Stimulated activated CD4-positive, alpha-beta T cell treated with anti-CD3 and anti-CD28 coated beads, Interleukin-1b, Interleukin-23, amount 100 ng/mL, for 48 hours (primary cell): Measurements from ENCODE around the gene CFL1.

Source experiments
- DNase-seq: peaks from one replicate; pipeline ENCODE4 v3.0.0-alpha.2; 2020

The CFL1 gene

GRCh38 chr11:65829459-65829858 lies 28.5 kb downstream of the CFL1 start:
- no peak for DNase-seq

- no peak for DNase-seq
These were observed 30.8 kb downstream of the CFL1 start for GRCh38 chr11:65826984-65827735.

- DNase-seq: no peak
These were observed 35.0 kb downstream of the CFL1 start for GRCh38 chr11:65822776-65823528.

- DNase-seq: no peak
These were observed 36.9 kb downstream of the CFL1 start for GRCh38 chr11:65821107-65821506.

GRCh38 chr11:65817835-65818680 lies 39.9 kb downstream of the CFL1 start:
- peak; percentile 90 for DNase-seq

GRCh38 chr11:65817312-65817834 lies 40.6 kb downstream of the CFL1 start:
- no peak for DNase-seq

GRCh38 chr11:65816696-65817095 lies 41.3 kb downstream of the CFL1 start:
- DNase-seq: no peak

- no peak for DNase-seq
These were observed 42.9 kb downstream of the CFL1 start for GRCh38 chr11:65814986-65815565.

GRCh38 chr11:65814131-65814985 lies 43.6 kb downstream of the CFL1 start:
- no peak for DNase-seq

- DNase-seq: no peak
These were observed 46.1 kb downstream of the CFL1 start for GRCh38 chr11:65811764-65812475.

GRCh38 chr11:65810046-65810868 lies 47.7 kb downstream of the CFL1 start:
- no peak for DNase-seq

GRCh38 chr11:65809496-65809895 lies 48.5 kb downstream of the CFL1 start:
- DNase-seq: no peak

- DNase-seq: no peak
These were observed 49.1 kb downstream of the CFL1 start for GRCh38 chr11:65808744-65809341.

GRCh38 chr11:65806979-65807378 lies 51.0 kb downstream of the CFL1 start:
- no peak for DNase-seq
